Caco-2 (cell line): Measurements from ENCODE around the gene NPAS3. TPM values are rescaled to one million over a fixed set of nuclear protein-coding genes. Genes with fewer than 3 reads are reported as not detected.

Experiments used
- BruUV-seq: library from RNA; stranded (reverse); fragments of 400-500 nt; replicated peaks from 2 replicates; lab custom pipeline; 2021; lab: Mats Ljungman, UMichigan
- CTCF ChIA-PET: fragments of 300-600 bp; sonication (Branson Sonifier 250); formaldehyde crosslinking; loops from one replicate; lab custom pipeline; 2022; ENCODE audit warnings: antibody characterized with exemption; lab: Charles Lee
- POLR2A ChIA-PET: fragments of 300-600 bp; sonication (Branson Sonifier 250); formaldehyde crosslinking; loops from one replicate; lab custom pipeline; 2022; ENCODE audit warnings: antibody characterized with exemption; lab: Charles Lee
- DNase-seq, 2 experiments: peaks; one replicate each; pipeline versions ENCODE4 v3.0.0 to v3.0.0-alpha.2; 2020 to 2022
- H3K27me3 ChIP-seq: replicated peaks from 2 replicates; pipeline ENCODE4 v1.6.0; 2011; ENCODE audit warnings: low read length; ENCODE audit not compliant: control insufficient read depth, insufficient read depth
- H3K36me3 ChIP-seq: 2 replicates; pipeline ENCODE4 v1.5.1; 2011; ENCODE audit warnings: low read length; ENCODE audit not compliant: control insufficient read depth, insufficient read depth
- H3K4me1 ChIP-seq: fragments of 250-450 bp; sonication (Bioruptor Pico); 2 replicates; pipeline ENCODE4 v1.5.1; 2020; ENCODE audit warnings: mild to moderate bottlenecking
- H3K4me3 ChIP-seq: 2 replicates; pipeline ENCODE4 v1.5.1; 2011; ENCODE audit warnings: low read depth, mild to moderate bottlenecking, control low read depth, low read length
- H3K9me3 ChIP-seq: fragments of 250-450 bp; sonication (Bioruptor Pico); 2 replicates; pipeline ENCODE4 v1.5.1; 2020; ENCODE audit warnings: mild to moderate bottlenecking, moderate library complexity
- H3K27ac Mint-ChIP-seq: one replicate; pipeline ENCODE4 v1.8.0; 2022; ENCODE audit warnings: mixed read lengths; ENCODE audit not compliant: unreplicated experiment
- H3K27me3 Mint-ChIP-seq: one replicate; pipeline ENCODE4 v1.8.0; 2022; ENCODE audit warnings: mixed read lengths; ENCODE audit not compliant: insufficient read depth, unreplicated experiment
- H3K36me3 Mint-ChIP-seq: one replicate; pipeline ENCODE4 v1.8.0; 2022; ENCODE audit warnings: mild to moderate bottlenecking, mixed read lengths; ENCODE audit not compliant: insufficient read depth, unreplicated experiment
- H3K4me1 Mint-ChIP-seq: one replicate; pipeline ENCODE4 v1.8.0; 2022; ENCODE audit warnings: low read depth, mixed read lengths; ENCODE audit not compliant: unreplicated experiment
- H3K4me3 Mint-ChIP-seq: one replicate; pipeline ENCODE4 v1.8.0; 2022; ENCODE audit warnings: mild to moderate bottlenecking, moderate library complexity, mixed read lengths; ENCODE audit not compliant: unreplicated experiment
- H3K9me3 Mint-ChIP-seq: one replicate; pipeline ENCODE4 v1.8.0; 2022; ENCODE audit warnings: mixed read lengths; ENCODE audit not compliant: unreplicated experiment
- CTCF ChIP-seq, 2 experiments: fragments of 200-600 bp in 1 of 2; IDR thresholded peaks; 1 replicate in 1 of 2; 2 replicates in 1 of 2; pipeline versions ENCODE4 v1.5.1 to v1.8.0; 2011 to 2022; ENCODE audit warnings: antibody characterized with exemption in 1 of 2, control low read depth in 1 of 2, inconsistent platforms in 1 of 2, low read depth in 1 of 2, low read length in 1 of 2, mild to moderate bottlenecking in 1 of 2, moderate library complexity in 1 of 2; ENCODE audit not compliant: insufficient read depth in 1 of 2, severe bottlenecking in 1 of 2, unreplicated experiment in 1 of 2
- intact Hi-C: fragments of 100-400 bp; cut with micrococcal nuclease; formaldehyde crosslinking; loops from one replicate; pipeline ENCODE4 v1.10.0; 2022; ENCODE audit not compliant: unreplicated experiment
- total RNA-seq: library from RNA; stranded (reverse); gene quantifications from 2 replicates; pipeline ENCODE4 v1.2.3, GENCODE V29; 2022

Gene NPAS3
- total RNA-seq, 1 experiment from 2014 or later: not detected

- Mint-ChIP-seq H3K27ac (no peak overlapping the region), H3K9me3 (no peaks in the 10 kb centered on the region), H3K36me3 (no peaks in the 10 kb centered on the region), H3K27me3 (peaks cover 7% of the 10 kb centered on the region), H3K4me3 (no peak overlapping the region), H3K4me1 (no peaks in the 10 kb centered on the region)
- intact Hi-C loops: no loop called here
- DNase-seq: no peak
- Histone ChIP-seq H3K4me3 (no peak overlapping the region), H3K4me1 (peaks cover 13% of the 10 kb centered on the region), H3K27me3 (no peaks in the 10 kb centered on the region), H3K36me3 (no peaks in the 10 kb centered on the region), H3K9me3 (no peaks in the 10 kb centered on the region)
- TF ChIP-seq CTCF (IDR thresholded peaks at IDR 0.05; ENCODE audit: insufficient read depth in 1 of 2, low read depth in 1 of 2, low read length in 1 of 2, severe bottlenecking in 1 of 2, unreplicated experiment in 1 of 2): no peak
- ChIA-PET CTCF (no interaction called here), POLR2A (interaction anchor here (0.6 kb wide), 1 partner anchor 76 kb away, joined by 6 read pairs; no protein-coding TSS in a partner anchor)
- no TSS peak for BruUV-seq
Measured at GRCh38 chr14:33404964-33405574, 466.4 kb downstream of the NPAS3 start.

- CTCF ChIA-PET: no interaction called here
- Histone ChIP-seq H3K9me3 (no peaks in the 10 kb centered on the region), H3K4me1 (peaks cover 3% of the 10 kb centered on the region), H3K27me3 (no peaks in the 10 kb centered on the region), H3K36me3 (no peaks in the 10 kb centered on the region), H3K4me3 (no peak overlapping the region)
- Mint-ChIP-seq H3K27ac (no peak overlapping the region), H3K4me1 (no peaks in the 10 kb centered on the region), H3K4me3 (no peak overlapping the region), H3K27me3 (peaks cover 10% of the 10 kb centered on the region), H3K36me3 (no peaks in the 10 kb centered on the region), H3K9me3 (no peaks in the 10 kb centered on the region)
- intact Hi-C loops: no loop called here
- POLR2A ChIA-PET: no interaction called here
- no TSS peak for BruUV-seq
- TF ChIP-seq CTCF (IDR thresholded peaks at IDR 0.05; ENCODE audit: insufficient read depth in 1 of 2, low read depth in 1 of 2, low read length in 1 of 2, severe bottlenecking in 1 of 2, unreplicated experiment in 1 of 2): no peak
- DNase-seq: no peak
Measured at GRCh38 chr14:33406766-33407165, 468.1 kb downstream of the NPAS3 start.

- CTCF ChIA-PET: no interaction called here
- TF ChIP-seq CTCF (IDR thresholded peaks at IDR 0.05; ENCODE audit: insufficient read depth in 1 of 2, low read depth in 1 of 2, low read length in 1 of 2, severe bottlenecking in 1 of 2, unreplicated experiment in 1 of 2): no peak
- Mint-ChIP-seq H3K4me1 (no peaks in the 10 kb centered on the region), H3K27me3 (peaks cover 10% of the 10 kb centered on the region), H3K36me3 (no peaks in the 10 kb centered on the region), H3K9me3 (no peaks in the 10 kb centered on the region), H3K4me3 (no peak overlapping the region), H3K27ac (no peak overlapping the region)
- no peak for DNase-seq
- no TSS peak for BruUV-seq
- Histone ChIP-seq H3K36me3 (no peaks in the 10 kb centered on the region), H3K4me1 (no peaks in the 10 kb centered on the region), H3K4me3 (no peak overlapping the region), H3K27me3 (no peaks in the 10 kb centered on the region), H3K9me3 (no peaks in the 10 kb centered on the region)
- POLR2A ChIA-PET: no interaction called here
- intact Hi-C loops: no loop called here
Measured at GRCh38 chr14:33408291-33408690, 469.6 kb downstream of the NPAS3 start.
